H9 (cell line): ENCODE measurements around the gene LRPPRC. TPM values are rescaled to one million over a fixed set of nuclear protein-coding genes. Genes with fewer than 3 reads are reported as not detected.

Experiments
- DNase-seq: peaks from one replicate; pipeline ENCODE4 v3.0.0-alpha.2; 2017
- H2AFZ ChIP-seq: one replicate; pipeline ENCODE4 v1.6.1; 2013; ENCODE audit warnings: mild to moderate bottlenecking, low read length, control low read depth, moderate library complexity
- H2AK5ac ChIP-seq: 2 replicates; pipeline ENCODE4 v1.6.1; 2013; ENCODE audit warnings: low read length, control low read depth, mixed read lengths; ENCODE audit not compliant: insufficient read length
- H2BK120ac ChIP-seq: one replicate; pipeline ENCODE4 v1.6.1; 2013; ENCODE audit warnings: low read depth, mild to moderate bottlenecking, low read length, control low read depth, inconsistent platforms; ENCODE audit not compliant: poor library complexity, severe bottlenecking
- H2BK12ac ChIP-seq: 2 replicates; pipeline ENCODE4 v1.6.1; 2013; ENCODE audit warnings: low read length, control low read depth, mixed read lengths, low read depth; ENCODE audit not compliant: insufficient read length
- H2BK15ac ChIP-seq: 2 replicates; pipeline ENCODE4 v1.6.1; 2013; ENCODE audit warnings: low read depth, low read length, control low read depth
- H2BK20ac ChIP-seq: one replicate; pipeline ENCODE4 v1.6.1; 2013; ENCODE audit warnings: low read depth, mild to moderate bottlenecking, low read length, control low read depth, inconsistent platforms; ENCODE audit not compliant: poor library complexity, severe bottlenecking
- H2BK5ac ChIP-seq: 2 replicates; pipeline ENCODE4 v1.6.1; 2013; ENCODE audit warnings: low read length, control low read depth, mixed read lengths; ENCODE audit not compliant: insufficient read length
- H3K14ac ChIP-seq: 2 replicates; pipeline ENCODE4 v1.6.1; 2013; ENCODE audit warnings: low read length, control low read depth; ENCODE audit not compliant: insufficient read depth
- H3K18ac ChIP-seq: 2 replicates; pipeline ENCODE4 v1.6.1; 2013; ENCODE audit warnings: low read depth, mild to moderate bottlenecking, mixed read lengths, low read length, control low read depth; ENCODE audit not compliant: insufficient read length
- H3K23ac ChIP-seq: 2 replicates; pipeline ENCODE4 v1.6.1; 2013; ENCODE audit warnings: low read length, control low read depth, mixed read lengths, low read depth; ENCODE audit not compliant: insufficient read length
- H3K23me2 ChIP-seq: 2 replicates; pipeline ENCODE4 v1.6.1; 2013; ENCODE audit warnings: low read depth, mild to moderate bottlenecking, mixed read lengths, low read length, control low read depth; ENCODE audit not compliant: insufficient read length, poor library complexity, severe bottlenecking
- H3K27ac ChIP-seq: 2 replicates; pipeline ENCODE4 v1.5.1; 2013; ENCODE audit warnings: low read length, control low read depth, mixed read lengths, low read depth; ENCODE audit not compliant: insufficient read length
- H3K27me3 ChIP-seq: 2 replicates; pipeline ENCODE4 v1.6.1; 2013; ENCODE audit warnings: low read length, control low read depth, inconsistent platforms; ENCODE audit not compliant: insufficient read depth
- H3K4ac ChIP-seq: 2 replicates; pipeline ENCODE4 v1.6.1; 2013; ENCODE audit warnings: low read depth, mild to moderate bottlenecking, control low read depth, inconsistent platforms, low read length, moderate library complexity
- H3K4me1 ChIP-seq: 2 replicates; pipeline ENCODE4 v1.6.1; 2013; ENCODE audit warnings: low read length, control low read depth, inconsistent platforms; ENCODE audit not compliant: insufficient read depth
- H3K4me2 ChIP-seq: 2 replicates; pipeline ENCODE4 v1.6.1; 2013; ENCODE audit warnings: low read length, control low read depth, mixed read lengths; ENCODE audit not compliant: insufficient read length, insufficient read depth
- H3K56ac ChIP-seq: 2 replicates; pipeline ENCODE4 v1.6.1; 2013; ENCODE audit warnings: low read depth, mild to moderate bottlenecking, mixed read lengths, low read length, control low read depth; ENCODE audit not compliant: insufficient read length
- H3K79me1 ChIP-seq: 2 replicates; pipeline ENCODE4 v1.6.1; 2013; ENCODE audit warnings: low read depth, mild to moderate bottlenecking, moderate library complexity, low read length, control low read depth, inconsistent platforms; ENCODE audit not compliant: insufficient read depth, poor library complexity, severe bottlenecking
- H3K79me2 ChIP-seq: 2 replicates; pipeline ENCODE4 v1.6.1; 2013; ENCODE audit warnings: low read length, control low read depth, inconsistent platforms; ENCODE audit not compliant: insufficient read depth
- H3K9ac ChIP-seq: 2 replicates; pipeline ENCODE4 v1.6.1; 2013; ENCODE audit warnings: low read length, control low read depth, mixed read lengths; ENCODE audit not compliant: insufficient read length; ENCODE audit errors: extremely low read depth
- H3K9me3 ChIP-seq: one replicate; pipeline ENCODE4 v1.6.1; 2013; ENCODE audit warnings: low read depth, low read length, inconsistent platforms; ENCODE audit not compliant: control insufficient read depth
- H3T11ph ChIP-seq: one replicate; pipeline ENCODE4 v1.6.1; 2013; ENCODE audit warnings: mild to moderate bottlenecking, low read length, control low read depth, inconsistent platforms
- H4K20me1 ChIP-seq: one replicate; pipeline ENCODE4 v1.6.1; 2013; ENCODE audit not compliant: control insufficient read depth, insufficient read length, insufficient read depth
- H4K5ac ChIP-seq: 2 replicates; pipeline ENCODE4 v1.6.1; 2013; ENCODE audit warnings: low read depth, mild to moderate bottlenecking, mixed read lengths, low read length, control low read depth; ENCODE audit not compliant: insufficient read length
- H4K8ac ChIP-seq: replicated peaks from 2 replicates; pipeline ENCODE4 v1.6.1; 2013; ENCODE audit warnings: low read length, control low read depth, mixed read lengths, low read depth; ENCODE audit not compliant: insufficient read length
- H4K91ac ChIP-seq: 2 replicates; pipeline ENCODE4 v1.6.1; 2013; ENCODE audit warnings: low read depth, mild to moderate bottlenecking, moderate library complexity, mixed read lengths, low read length, control low read depth; ENCODE audit not compliant: insufficient read length
- H3K27ac Mint-ChIP-seq, 3 experiments: 2 replicates in 2 of 3; 3 replicates in 1 of 3; pipeline ENCODE4 v1.8.0; 2020 to 2021; ENCODE audit warnings: mixed read lengths in 3 of 3, mild to moderate bottlenecking in 1 of 3, moderate library complexity in 1 of 3
- H3K27me3 Mint-ChIP-seq: 2 replicates; pipeline ENCODE4 v1.8.0; 2021; ENCODE audit warnings: low read depth, mild to moderate bottlenecking, moderate library complexity, mixed read lengths
- H3K36me3 Mint-ChIP-seq, 3 experiments: 2 replicates in 2 of 3; 3 replicates in 1 of 3; pipeline ENCODE4 v1.8.0; 2020 to 2021; ENCODE audit warnings: low read depth in 3 of 3, mixed read lengths in 3 of 3; ENCODE audit not compliant: insufficient read depth in 1 of 3
- H3K4me1 Mint-ChIP-seq, 2 experiments: 2 replicates each; pipeline ENCODE4 v1.8.0; 2020; ENCODE audit warnings: mixed read lengths in 2 of 2
- H3K4me3 Mint-ChIP-seq, 2 experiments: 2 replicates in 1 of 2; 3 replicates in 1 of 2; pipeline ENCODE4 v1.8.0; 2020 to 2021; ENCODE audit warnings: mild to moderate bottlenecking in 2 of 2, mixed read lengths in 2 of 2, moderate library complexity in 1 of 2
- H3K9me3 Mint-ChIP-seq, 2 experiments: 2 replicates in 1 of 2; 3 replicates in 1 of 2; pipeline ENCODE4 v1.8.0; 2020; ENCODE audit warnings: mild to moderate bottlenecking in 2 of 2, mixed read lengths in 2 of 2, moderate library complexity in 1 of 2
- WGBS: extraction: QIAGEN DNeasy Blood & Tissue Kit; methylation state at CpG from one replicate; pipeline ENCODE4 v1.1.7; 2013; ENCODE audit warnings: missing lambda C conversion rate, low lambda C conversion rate, mixed read lengths; ENCODE audit not compliant: insufficient read length; ENCODE audit errors: extremely low coverage; 5-methylcytosine and 5-hydroxymethylcytosine counted together
- total RNA-seq: library from RNA; stranded (reverse); gene quantifications from 2 replicates; pipeline ENCODE4 v1.2.1, GENCODE V29; 2021
- TF ChIP-seq, protein P1 (sequence below): fragments of 200-600 bp; sonication (generic); conservative IDR thresholded peaks from 3 replicates; pipeline ENCODE4 v1.8.0; 2021; ENCODE audit warnings: antibody characterized with exemption, mild to moderate bottlenecking

The LRPPRC gene
- total RNA-seq, 1 experiment from 2014 or later, result 182 TPM

GRCh38 chr2:43946685-43947084, 49.1 kb downstream of the LRPPRC start:
- Histone ChIP-seq H4K91ac (no peak overlapping the region), H4K5ac (no peak overlapping the region), H2BK12ac (no peak overlapping the region), H2BK20ac (no peak overlapping the region), H2BK15ac (no peak overlapping the region), H3K27me3 (no peaks in the 10 kb centered on the region), H3K79me2 (no peaks in the 10 kb centered on the region), H2AFZ (no peak overlapping the region), H3K18ac (no peak overlapping the region), H3K79me1 (no peaks in the 10 kb centered on the region), H4K8ac (no peak overlapping the region), H2BK120ac (no peak overlapping the region), H3K9me3 (no peaks in the 10 kb centered on the region), H3K23ac (no peak overlapping the region), H3K14ac (no peak overlapping the region), H3K27ac (no peak overlapping the region), H2AK5ac (no peak overlapping the region), H3K4me1 (peaks cover 5% of the 10 kb centered on the region), H4K20me1 (no peaks in the 10 kb centered on the region), H3K56ac (no peak overlapping the region), H2BK5ac (no peak overlapping the region), H3K23me2 (no peaks in the 10 kb centered on the region), H3K9ac (no peak overlapping the region), H3K4me2 (no peak overlapping the region), H3K4ac (no peak overlapping the region), H3T11ph (no peak overlapping the region)
- Mint-ChIP-seq H3K4me1 (peaks cover 30 to 43% of the 10 kb centered on the region in 2 experiments), H3K27ac (no peak overlapping the region), H3K4me3 (no peak overlapping the region), H3K9me3 (no peaks in the 10 kb centered on the region), H3K36me3 (peaks cover 27 to 84% (median 81%) of the 10 kb centered on the region in 3 experiments; a peak in 6 of 7 replicates), H3K27me3 (no peaks in the 10 kb centered on the region)
- TF ChIP-seq, protein P1, sequence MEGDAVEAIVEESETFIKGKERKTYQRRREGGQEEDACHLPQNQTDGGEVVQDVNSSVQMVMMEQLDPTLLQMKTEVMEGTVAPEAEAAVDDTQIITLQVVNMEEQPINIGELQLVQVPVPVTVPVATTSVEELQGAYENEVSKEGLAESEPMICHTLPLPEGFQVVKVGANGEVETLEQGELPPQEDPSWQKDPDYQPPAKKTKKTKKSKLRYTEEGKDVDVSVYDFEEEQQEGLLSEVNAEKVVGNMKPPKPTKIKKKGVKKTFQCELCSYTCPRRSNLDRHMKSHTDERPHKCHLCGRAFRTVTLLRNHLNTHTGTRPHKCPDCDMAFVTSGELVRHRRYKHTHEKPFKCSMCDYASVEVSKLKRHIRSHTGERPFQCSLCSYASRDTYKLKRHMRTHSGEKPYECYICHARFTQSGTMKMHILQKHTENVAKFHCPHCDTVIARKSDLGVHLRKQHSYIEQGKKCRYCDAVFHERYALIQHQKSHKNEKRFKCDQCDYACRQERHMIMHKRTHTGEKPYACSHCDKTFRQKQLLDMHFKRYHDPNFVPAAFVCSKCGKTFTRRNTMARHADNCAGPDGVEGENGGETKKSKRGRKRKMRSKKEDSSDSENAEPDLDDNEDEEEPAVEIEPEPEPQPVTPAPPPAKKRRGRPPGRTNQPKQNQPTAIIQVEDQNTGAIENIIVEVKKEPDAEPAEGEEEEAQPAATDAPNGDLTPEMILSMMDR, result no peak
- no CpG with 5 or more reads among the region's 4 CpGs for WGBS
- DNase-seq, result no peak
